ENCODE measurements around the gene CEP131.
A peak's percentile ranks its signal among the peaks of the same experiment; 100 is the strongest.

CEP131 gene

DNA sequence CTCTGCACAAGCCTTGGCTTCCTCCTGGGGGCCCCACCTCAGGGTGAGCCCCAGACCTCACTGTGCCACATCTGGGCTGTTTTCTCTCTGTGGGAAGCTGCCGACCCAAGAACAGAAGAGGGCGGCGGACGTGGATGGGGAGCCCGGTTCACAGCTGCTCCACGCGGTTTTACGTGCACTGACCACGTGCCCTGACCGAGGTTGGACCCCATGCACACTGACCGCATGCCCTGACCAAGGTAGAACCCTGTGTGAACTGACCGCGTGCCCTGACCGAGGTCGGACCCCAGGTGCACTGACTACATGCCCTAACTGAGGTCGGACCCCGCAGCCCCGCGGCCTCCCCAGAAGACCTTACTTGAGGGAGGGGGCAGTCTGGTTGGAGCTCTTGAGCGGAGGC is 19.6 kb downstream of the CEP131 start:
- TF ChIP-seq, protein P1, sequence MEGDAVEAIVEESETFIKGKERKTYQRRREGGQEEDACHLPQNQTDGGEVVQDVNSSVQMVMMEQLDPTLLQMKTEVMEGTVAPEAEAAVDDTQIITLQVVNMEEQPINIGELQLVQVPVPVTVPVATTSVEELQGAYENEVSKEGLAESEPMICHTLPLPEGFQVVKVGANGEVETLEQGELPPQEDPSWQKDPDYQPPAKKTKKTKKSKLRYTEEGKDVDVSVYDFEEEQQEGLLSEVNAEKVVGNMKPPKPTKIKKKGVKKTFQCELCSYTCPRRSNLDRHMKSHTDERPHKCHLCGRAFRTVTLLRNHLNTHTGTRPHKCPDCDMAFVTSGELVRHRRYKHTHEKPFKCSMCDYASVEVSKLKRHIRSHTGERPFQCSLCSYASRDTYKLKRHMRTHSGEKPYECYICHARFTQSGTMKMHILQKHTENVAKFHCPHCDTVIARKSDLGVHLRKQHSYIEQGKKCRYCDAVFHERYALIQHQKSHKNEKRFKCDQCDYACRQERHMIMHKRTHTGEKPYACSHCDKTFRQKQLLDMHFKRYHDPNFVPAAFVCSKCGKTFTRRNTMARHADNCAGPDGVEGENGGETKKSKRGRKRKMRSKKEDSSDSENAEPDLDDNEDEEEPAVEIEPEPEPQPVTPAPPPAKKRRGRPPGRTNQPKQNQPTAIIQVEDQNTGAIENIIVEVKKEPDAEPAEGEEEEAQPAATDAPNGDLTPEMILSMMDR (IDR thresholded peaks at IDR 0.05; ENCODE audit: extremely low read depth, missing control alignments), result no peak
- no peak for DNase-seq (ENCODE audit: low spot score)

DNA sequence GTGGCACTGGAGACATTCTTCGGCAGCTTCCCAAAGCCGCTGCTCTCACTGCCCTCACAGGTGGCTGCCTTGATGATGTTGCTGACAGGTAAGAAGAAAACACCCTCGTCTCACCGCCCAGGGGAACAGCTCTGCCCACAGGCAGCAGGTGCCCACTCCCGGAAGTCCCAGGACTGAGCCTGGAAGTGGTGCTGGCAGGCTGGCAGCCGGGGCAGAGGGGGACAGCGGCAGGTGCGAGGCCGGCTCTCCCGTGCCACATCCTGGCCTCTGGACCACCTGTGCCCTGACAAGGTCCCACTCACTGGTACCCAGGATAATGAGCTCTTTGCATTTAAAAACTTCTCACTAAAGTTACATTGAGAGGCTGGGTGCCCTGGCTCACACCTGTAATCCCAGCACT is 20.4 kb downstream of the CEP131 start:
- DNase-seq (ENCODE audit: low spot score), result no peak
- TF ChIP-seq, protein P1 (IDR thresholded peaks at IDR 0.05; ENCODE audit: extremely low read depth, missing control alignments), result no peak

DNA sequence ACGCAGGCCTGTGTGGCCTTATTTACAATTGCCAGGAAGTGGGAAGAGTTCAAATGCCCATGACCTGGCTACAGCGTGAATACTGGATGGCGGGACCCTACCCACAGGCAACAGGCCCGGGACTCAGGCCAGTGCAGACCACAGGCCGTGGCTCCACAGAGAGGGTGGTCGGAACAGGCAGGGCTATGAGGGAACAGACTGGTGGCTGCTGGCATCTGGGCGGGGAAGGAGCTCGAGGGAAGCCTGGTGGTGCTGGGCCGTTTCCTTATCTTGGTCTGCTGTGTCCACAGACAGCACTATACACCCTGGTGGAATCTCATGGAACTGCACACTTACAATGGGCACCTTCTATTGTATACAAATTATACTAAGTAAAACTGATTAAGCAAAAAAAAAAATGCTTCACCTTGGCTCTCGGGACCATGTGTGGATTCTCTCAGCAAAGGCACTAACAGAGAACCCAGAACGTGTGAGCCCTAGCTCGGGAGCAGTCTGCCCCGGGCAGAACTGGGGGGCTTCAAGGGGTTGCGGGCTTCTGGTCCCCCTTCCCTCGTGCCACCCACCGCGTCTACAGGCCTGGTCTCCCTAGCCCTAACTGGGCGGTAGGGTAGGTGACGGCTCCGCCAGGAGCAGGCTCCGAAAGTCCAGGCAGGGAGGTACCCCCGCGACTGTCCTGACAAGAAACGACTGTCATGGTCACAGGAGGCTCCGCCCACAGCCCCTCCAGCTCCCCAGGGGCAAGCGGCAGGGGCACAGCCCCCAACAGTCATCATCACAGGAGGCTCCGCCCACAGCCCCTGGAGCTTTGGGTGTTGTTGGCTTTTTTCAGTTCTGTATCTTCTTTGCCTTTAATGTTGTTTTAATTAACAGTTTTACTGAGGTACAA is 21.8 kb downstream of the CEP131 start:
- peak; percentile 74 for DNase-seq (ENCODE audit: low spot score)

DNA sequence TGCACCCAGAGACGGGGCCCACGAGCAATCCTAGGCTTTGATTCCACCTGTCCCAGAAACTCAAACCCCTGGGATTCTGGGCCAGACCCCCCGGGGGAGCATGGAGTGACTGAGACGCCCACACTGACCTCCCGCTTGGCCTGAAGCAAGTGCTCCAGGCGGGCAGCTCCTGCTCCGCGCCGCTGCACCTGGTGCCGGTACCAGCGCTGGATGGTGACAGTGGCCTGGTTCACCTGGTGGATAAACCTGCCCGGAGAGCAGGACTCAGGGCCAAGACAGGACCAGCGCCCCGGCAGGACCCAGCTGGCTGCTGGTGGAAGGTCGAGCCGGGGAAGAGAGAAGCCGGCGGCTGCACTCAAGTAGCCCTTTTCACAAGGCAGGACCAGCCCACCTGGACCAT is 22.6 kb downstream of the CEP131 start:
- TF ChIP-seq, protein P1 (IDR thresholded peaks at IDR 0.05; ENCODE audit: extremely low read depth, missing control alignments), result no peak
- DNase-seq (ENCODE audit: low spot score), result no peak

More for the DNA sequence above, 21.8 kb downstream of the CEP131 start:
- TF ChIP-seq, protein P1 (IDR thresholded peaks at IDR 0.05; ENCODE audit: extremely low read depth, missing control alignments), result no peak

DNA sequence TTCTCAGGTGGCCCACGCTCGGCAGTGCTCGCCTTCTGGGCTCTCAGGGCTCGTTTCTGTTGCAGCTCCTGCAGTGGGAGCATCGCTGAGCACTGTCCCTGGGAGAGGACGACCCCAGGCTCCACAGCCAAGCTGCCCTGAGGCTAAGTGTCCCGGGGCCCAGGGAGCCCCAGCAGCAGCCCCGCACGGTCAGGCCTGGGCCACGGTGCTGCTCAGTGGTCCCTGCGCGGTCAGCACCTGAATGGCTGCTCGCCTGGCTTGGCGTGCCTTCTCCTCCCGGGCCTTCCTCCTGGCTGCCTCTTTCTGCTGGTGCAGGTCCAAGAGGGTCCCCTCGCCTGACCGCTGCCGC is 23.3 kb downstream of the CEP131 start:
- TF ChIP-seq, protein P1 (IDR thresholded peaks at IDR 0.05; ENCODE audit: extremely low read depth, missing control alignments), result no peak
- no peak for DNase-seq (ENCODE audit: low spot score)

DNA sequence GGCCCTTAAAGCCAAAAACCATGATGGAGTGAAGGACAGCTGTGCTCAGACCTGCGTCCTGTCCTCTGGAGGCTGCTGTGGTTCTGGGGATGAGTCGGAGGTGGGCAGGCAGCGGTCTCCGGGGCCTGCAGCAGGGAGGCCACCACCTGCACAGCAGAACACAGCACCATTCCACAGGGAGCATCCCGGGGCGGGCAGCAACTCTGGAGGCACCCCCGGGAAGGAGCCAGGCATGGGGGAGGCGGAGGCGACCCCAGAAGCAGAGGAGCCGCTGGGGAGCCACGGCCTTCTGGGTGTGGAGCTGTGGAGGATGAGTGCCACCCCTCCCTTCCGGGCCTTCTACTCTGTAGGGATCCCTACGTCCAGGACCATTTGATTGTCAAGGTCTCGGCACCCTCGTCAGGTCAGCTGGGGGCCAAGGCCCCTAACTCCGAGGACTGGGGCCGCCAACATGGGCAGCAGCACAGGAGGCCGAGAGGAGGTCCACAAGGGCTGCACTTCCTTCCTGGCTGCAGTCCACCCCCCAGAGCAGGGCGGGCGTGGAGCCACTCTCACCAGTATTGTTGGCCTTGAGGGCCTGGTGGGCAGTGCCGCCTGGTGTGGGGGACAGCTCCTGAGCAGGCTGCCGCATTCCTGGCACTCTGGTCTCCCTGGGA is 23.8 kb downstream of the CEP131 start:
- TF ChIP-seq, protein P1 (IDR thresholded peaks at IDR 0.05; ENCODE audit: extremely low read depth, missing control alignments), result no peak
- DNase-seq (ENCODE audit: low spot score), result no peak

DNA sequence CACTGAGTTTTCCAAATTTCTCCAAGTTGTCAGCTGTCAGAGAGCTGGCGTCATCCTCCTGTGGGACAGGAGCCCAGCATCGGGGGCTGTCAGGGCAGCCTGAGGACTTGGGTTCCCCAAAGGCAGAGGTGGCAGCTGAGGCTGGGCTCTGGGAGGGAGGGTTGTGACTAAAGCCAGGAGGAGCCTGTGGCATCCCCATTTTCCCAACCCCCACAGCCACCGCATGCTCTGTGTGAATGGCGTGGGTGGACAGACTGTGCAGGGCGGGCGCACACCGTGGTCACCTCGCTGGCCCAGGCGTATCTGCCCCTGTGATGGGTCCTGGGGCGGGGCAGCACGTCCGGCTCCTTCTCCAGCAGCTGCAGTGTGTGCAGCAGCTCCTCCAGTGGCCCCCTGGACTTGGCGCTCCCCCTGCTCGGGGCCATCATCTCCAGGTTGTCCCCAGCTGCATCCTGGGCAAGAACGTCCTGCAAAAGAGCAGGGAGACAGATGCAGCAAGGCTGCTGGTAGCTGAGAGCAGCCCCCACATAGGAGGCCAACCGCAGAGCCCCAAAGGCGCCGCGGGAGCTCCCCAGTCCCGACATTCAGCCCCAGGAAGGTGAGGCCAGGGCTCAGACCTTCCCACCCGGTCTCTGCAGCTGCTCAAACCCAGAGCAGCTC is 24.8 kb downstream of the CEP131 start:
- DNase-seq (ENCODE audit: low spot score), result no peak
- TF ChIP-seq, protein P1 (IDR thresholded peaks at IDR 0.05; ENCODE audit: extremely low read depth, missing control alignments), result no peak

All from GM20000 (cell line).